Measurements from ENCODE around the gene ZNF79. TPM values are rescaled to one million over a fixed set of nuclear protein-coding genes. Genes with fewer than 3 reads are reported as not detected.

The ZNF79 gene
- total RNA-seq, 2 experiments from 2014 or later: 11.3 to 12.1 TPM

DNA sequence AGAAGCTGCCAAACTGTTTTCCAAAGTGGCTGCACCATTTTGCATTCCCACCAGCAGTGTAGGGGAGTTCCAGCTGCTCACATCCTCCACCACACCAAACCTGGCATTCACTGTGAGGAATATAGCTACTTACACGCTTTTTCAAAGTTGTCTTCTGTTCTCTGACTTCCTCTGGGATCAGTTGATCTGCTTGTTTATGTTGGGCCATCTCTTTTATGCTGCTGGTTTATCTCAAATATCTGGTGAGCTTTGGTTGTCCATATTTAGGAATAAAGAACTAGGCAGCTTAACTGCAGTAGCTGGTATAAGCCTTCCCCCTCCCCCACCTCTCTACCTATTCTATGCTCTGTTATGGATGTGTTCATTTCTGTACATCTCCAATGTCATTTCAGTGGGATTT lies 8.5 kb upstream of the ZNF79 start:
- no peaks in the 10 kb centered on the region for H3K4me1 Mint-ChIP-seq (ENCODE audit: low read depth)
- CTCF ChIA-PET: interaction anchor here (1.0 kb wide), 1 partner anchor 19 kb away, joined by 4 read pairs; the partner anchor contains the start of gene SLC2A8

GRCh38 chr9:127417131-127418036 lies 6.8 kb upstream of the ZNF79 start:
- ChIA-PET CTCF (interaction anchor here (0.9 to 3.3 kb wide), 5 partner anchors 25 to 202 kb away, joined by 3 to 12 read pairs (median 3); no protein-coding TSS in a partner anchor), POLR2A (no interaction called here)

More for the DNA sequence above, 8.5 kb upstream of the ZNF79 start:
- Mint-ChIP-seq H3K4me3 (no peak overlapping the region), H3K27me3 (ENCODE audit: low read depth) (peaks cover 24% of the 10 kb centered on the region), H3K27ac (no peak overlapping the region), H3K36me3 (ENCODE audit: low read depth) (no peaks in the 10 kb centered on the region), H3K9me3 (ENCODE audit: insufficient read depth) (no peaks in the 10 kb centered on the region)
- no peak for ATAC-seq
- POLR2A ChIA-PET: interaction anchor here (0.9 kb wide), 1 partner anchor 8 kb away, joined by 3 read pairs; the partner anchor contains the start of gene ZNF79
- DNase-seq: no peak

DNA sequence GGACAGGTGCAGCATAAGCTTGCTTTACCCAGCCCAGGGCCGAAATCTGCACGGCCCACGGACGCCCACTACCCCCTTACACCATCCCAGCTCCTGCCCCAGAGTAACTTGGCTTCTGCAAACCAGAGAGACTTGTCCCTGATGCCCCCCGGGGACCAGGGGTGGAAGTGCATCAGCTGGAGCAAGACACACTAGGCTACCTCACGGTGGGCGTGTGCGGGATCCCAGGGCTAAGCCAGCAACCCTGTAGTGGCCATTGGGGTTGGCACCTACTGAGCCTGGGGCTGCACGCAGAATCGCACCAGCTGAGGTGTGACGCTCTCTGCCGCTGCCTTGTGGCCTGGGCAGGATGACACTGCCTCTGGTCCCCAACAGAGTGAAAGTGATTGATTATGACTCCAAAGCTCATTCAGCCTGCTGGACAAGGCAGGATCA lies 6.1 kb upstream of the ZNF79 start:
- POLR2A ChIA-PET: no interaction called here
- Mint-ChIP-seq H3K27me3 (ENCODE audit: low read depth) (peaks cover 22% of the 10 kb centered on the region), H3K27ac (no peak overlapping the region), H3K36me3 (ENCODE audit: low read depth) (no peaks in the 10 kb centered on the region), H3K4me3 (no peak overlapping the region), H3K9me3 (ENCODE audit: insufficient read depth) (no peaks in the 10 kb centered on the region), H3K4me1 (ENCODE audit: low read depth) (peaks cover 11% of the 10 kb centered on the region)
- CTCF ChIA-PET: interaction anchor here (0.8 to 3.3 kb wide), 8 partner anchors 21 to 203 kb away, joined by 3 to 12 read pairs (median 4); partner anchors contain the start of genes LRSAM1, RPL12 and SLC2A8
- DNase-seq: peak; percentile 67
- ATAC-seq: peak; percentile 73

More at GRCh38 chr9:127417131-127418036, 6.8 kb upstream of the ZNF79 start:
- DNase-seq (no peak), ATAC-seq (no peak)
- no peaks in the 10 kb centered on the region for H3K9me3 Mint-ChIP-seq (ENCODE audit: insufficient read depth)
- no peaks in the 10 kb centered on the region for H3K36me3 Mint-ChIP-seq (ENCODE audit: low read depth)
- H3K27ac Mint-ChIP-seq: no peak overlapping the region
- peaks cover 22% of the 10 kb centered on the region for H3K27me3 Mint-ChIP-seq (ENCODE audit: low read depth)
- no peak overlapping the region for H3K4me3 Mint-ChIP-seq
- H3K4me1 Mint-ChIP-seq (ENCODE audit: low read depth): peaks cover 4% of the 10 kb centered on the region

- ChIA-PET POLR2A (no interaction called here), CTCF (interaction anchor here (1.4 to 3.3 kb wide), 2 partner anchors 23 to 204 kb away, joined by 4 to 12 read pairs; partner anchors contain the start of gene SLC2A8)
- ATAC-seq: no peak
- Mint-ChIP-seq H3K4me1 (ENCODE audit: low read depth) (peaks cover 15% of the 10 kb centered on the region), H3K4me3 (no peak overlapping the region), H3K27me3 (ENCODE audit: low read depth) (peaks cover 16% of the 10 kb centered on the region), H3K9me3 (ENCODE audit: insufficient read depth) (no peaks in the 10 kb centered on the region), H3K36me3 (ENCODE audit: low read depth) (peaks cover 2% of the 10 kb centered on the region), H3K27ac (peak overlapping the region; percentile 32)
- DNase-seq: no peak
Measured at GRCh38 chr9:127419348-127419747, 4.8 kb upstream of the ZNF79 start.

DNA sequence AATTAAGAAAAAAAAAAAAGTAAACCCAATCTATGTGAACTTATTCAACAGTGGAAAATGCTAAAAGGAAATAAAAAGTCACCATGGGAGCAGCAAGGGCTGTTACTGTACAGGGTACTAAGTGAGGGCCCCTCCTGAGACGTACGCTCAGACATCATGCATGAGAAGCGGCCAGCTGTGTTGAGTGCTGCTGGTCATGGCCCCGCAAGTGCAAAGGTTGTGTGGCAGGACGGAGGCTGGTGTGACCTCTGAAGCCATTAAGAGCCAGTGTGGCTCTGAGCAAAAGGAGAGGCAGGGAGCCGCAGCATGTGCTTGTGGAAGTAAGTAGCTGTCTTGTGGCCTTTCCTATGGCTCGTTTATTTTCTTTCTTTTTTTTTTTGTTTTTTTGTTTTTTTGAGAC lies 3.1 kb upstream of the ZNF79 start:
- Mint-ChIP-seq H3K9me3 (ENCODE audit: insufficient read depth) (no peaks in the 10 kb centered on the region), H3K36me3 (ENCODE audit: low read depth) (peaks cover 3% of the 10 kb centered on the region), H3K27ac (no peak overlapping the region), H3K4me1 (ENCODE audit: low read depth) (peaks cover 30% of the 10 kb centered on the region), H3K4me3 (no peak overlapping the region), H3K27me3 (ENCODE audit: low read depth) (peaks cover 4% of the 10 kb centered on the region)
- no peak for DNase-seq
- ATAC-seq: no peak
- CTCF ChIA-PET: interaction anchor here (0.7 kb wide), 1 partner anchor 35 kb away, joined by 3 read pairs; no protein-coding TSS in a partner anchor
- POLR2A ChIA-PET: no interaction called here

- DNase-seq (no peak), ATAC-seq (no peak)
- H3K4me3 Mint-ChIP-seq: no peak overlapping the region
- H3K27ac Mint-ChIP-seq: no peak overlapping the region
- H3K36me3 Mint-ChIP-seq (ENCODE audit: low read depth): peaks cover 10% of the 10 kb centered on the region
- ChIA-PET POLR2A (interaction anchor here (1.1 kb wide), 1 partner anchor 14 kb away, joined by 3 read pairs; no protein-coding TSS in a partner anchor), CTCF (interaction anchor here (1.5 kb wide), 1 partner anchor 208 kb away, joined by 5 read pairs; no protein-coding TSS in a partner anchor)
- H3K27me3 Mint-ChIP-seq (ENCODE audit: low read depth): no peaks in the 10 kb centered on the region
- H3K4me1 Mint-ChIP-seq (ENCODE audit: low read depth): peaks cover 40% of the 10 kb centered on the region
- no peaks in the 10 kb centered on the region for H3K9me3 Mint-ChIP-seq (ENCODE audit: insufficient read depth)
Measured at GRCh38 chr9:127422133-127422782, 1.9 kb upstream of the ZNF79 start.

- ChIA-PET CTCF (interaction anchor here (1.5 to 1.7 kb wide), 2 partner anchors 26 to 208 kb away, joined by 5 read pairs; partner anchors contain the start of gene SLC2A8), POLR2A (interaction anchor here (2.9 kb wide), 1 partner anchor 28 kb away, joined by 40 read pairs; the partner anchor contains the start of genes LRSAM1 and RPL12)
- H3K27ac Mint-ChIP-seq: peak overlapping the region; percentile 96
- peaks cover 10% of the 10 kb centered on the region for H3K36me3 Mint-ChIP-seq (ENCODE audit: low read depth)
- no peaks in the 10 kb centered on the region for H3K27me3 Mint-ChIP-seq (ENCODE audit: low read depth)
- H3K9me3 Mint-ChIP-seq (ENCODE audit: insufficient read depth): no peaks in the 10 kb centered on the region
- peak overlapping the region; percentile 99 for H3K4me3 Mint-ChIP-seq
- no peak for ATAC-seq
- no peak for DNase-seq
- peaks cover 41% of the 10 kb centered on the region for H3K4me1 Mint-ChIP-seq (ENCODE audit: low read depth)
Measured at GRCh38 chr9:127422787-127423186, 1.4 kb upstream of the ZNF79 start.

DNA sequence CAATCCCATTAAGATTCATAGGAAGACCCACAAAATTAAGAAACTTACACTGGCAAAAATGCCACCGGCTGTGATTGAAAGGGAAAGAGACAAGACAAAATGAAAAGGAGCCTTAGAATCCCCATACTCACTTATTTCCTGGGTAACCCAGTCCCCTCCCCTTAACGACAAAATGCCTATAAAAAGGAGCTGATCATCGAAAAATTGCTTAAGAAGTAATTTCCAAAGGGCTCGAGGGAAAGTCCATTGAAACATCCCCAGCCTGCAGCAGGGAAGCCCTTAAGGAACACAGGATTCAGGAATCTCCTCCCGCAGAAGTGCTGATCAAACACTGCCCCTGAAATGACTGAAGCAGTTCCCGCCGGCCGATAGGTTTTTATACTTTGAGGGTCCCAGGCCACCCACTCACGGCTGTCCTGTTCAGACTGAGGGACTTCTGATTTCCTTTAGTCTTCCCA lies 677 bp upstream of the ZNF79 start:
- CTCF ChIA-PET: interaction anchor here (0.9 to 1.7 kb wide), 6 partner anchors 12 to 209 kb away, joined by 3 to 8 read pairs (median 5); partner anchors contain the start of genes LRSAM1, RPL12 and SLC2A8
- peaks cover 13% of the 10 kb centered on the region for H3K36me3 Mint-ChIP-seq (ENCODE audit: low read depth)
- H3K4me1 Mint-ChIP-seq (ENCODE audit: low read depth): peaks cover 46% of the 10 kb centered on the region

GRCh38 chr9:127424676-127424999 lies 456 bp downstream of the ZNF79 start:
- Mint-ChIP-seq H3K4me3 (peak overlapping the region; percentile 99), H3K27me3 (ENCODE audit: low read depth) (no peaks in the 10 kb centered on the region), H3K36me3 (ENCODE audit: low read depth) (peaks cover 20% of the 10 kb centered on the region), H3K27ac (peak overlapping the region; percentile 96), H3K9me3 (ENCODE audit: insufficient read depth) (no peaks in the 10 kb centered on the region), H3K4me1 (ENCODE audit: low read depth) (peaks cover 46% of the 10 kb centered on the region)
- POLR2A ChIA-PET: interaction anchor here (0.8 to 2.9 kb wide), 4 partner anchors 11 to 393 kb away, joined by 3 to 40 read pairs (median 5); partner anchors contain the start of genes LRSAM1 and RPL12
- ATAC-seq (peak; percentile 43), DNase-seq (peak; percentile 58)
- CTCF ChIA-PET: interaction anchor here (1.3 to 1.7 kb wide), 3 partner anchors 11 to 28 kb away, joined by 3 to 8 read pairs (median 5); partner anchors contain the start of genes LRSAM1, RPL12 and SLC2A8

More for the DNA sequence above, 677 bp upstream of the ZNF79 start:
- no peak for ATAC-seq
- H3K4me3 Mint-ChIP-seq: peak overlapping the region; percentile 99
- H3K9me3 Mint-ChIP-seq (ENCODE audit: insufficient read depth): no peaks in the 10 kb centered on the region
- no peaks in the 10 kb centered on the region for H3K27me3 Mint-ChIP-seq (ENCODE audit: low read depth)
- peak overlapping the region; percentile 96 for H3K27ac Mint-ChIP-seq
- no peak for DNase-seq
- POLR2A ChIA-PET: interaction anchor here (0.6 to 2.9 kb wide), 5 partner anchors 8 to 29 kb away, joined by 3 to 40 read pairs (median 3); partner anchors contain the start of genes LRSAM1 and RPL12

DNA sequence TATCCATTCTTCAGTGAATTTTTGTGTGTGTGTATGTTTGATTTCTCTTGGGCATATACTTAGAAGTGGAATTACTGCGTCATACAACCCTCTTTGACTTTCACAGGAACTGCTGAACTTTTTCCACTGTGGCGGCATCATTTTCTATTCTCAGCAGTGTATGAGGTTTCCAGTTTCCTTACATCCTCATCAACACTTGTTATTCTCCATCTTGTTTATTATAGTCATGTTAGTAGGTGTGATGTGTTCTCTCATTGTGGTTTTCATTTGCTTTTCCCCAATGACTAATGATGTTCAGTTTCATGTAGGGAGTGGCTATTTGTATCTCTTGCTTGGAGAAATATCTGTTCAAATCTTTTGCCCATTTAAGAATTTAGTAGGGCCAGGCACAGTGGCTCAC lies 2.6 kb downstream of the ZNF79 start:
- peak; percentile 48 for DNase-seq
- H3K4me3 Mint-ChIP-seq: peak overlapping the region; percentile 99
- ChIA-PET POLR2A (no interaction called here), CTCF (interaction anchor here (1.4 to 1.5 kb wide), 2 partner anchors 11 to 29 kb away, joined by 3 read pairs; no protein-coding TSS in a partner anchor)
- no peaks in the 10 kb centered on the region for H3K9me3 Mint-ChIP-seq (ENCODE audit: insufficient read depth)
- no peaks in the 10 kb centered on the region for H3K27me3 Mint-ChIP-seq (ENCODE audit: low read depth)
- H3K27ac Mint-ChIP-seq: peak overlapping the region; percentile 67
- peaks cover 35% of the 10 kb centered on the region for H3K36me3 Mint-ChIP-seq (ENCODE audit: low read depth)
- peak; percentile 15 for ATAC-seq
- H3K4me1 Mint-ChIP-seq (ENCODE audit: low read depth): peaks cover 49% of the 10 kb centered on the region

DNA sequence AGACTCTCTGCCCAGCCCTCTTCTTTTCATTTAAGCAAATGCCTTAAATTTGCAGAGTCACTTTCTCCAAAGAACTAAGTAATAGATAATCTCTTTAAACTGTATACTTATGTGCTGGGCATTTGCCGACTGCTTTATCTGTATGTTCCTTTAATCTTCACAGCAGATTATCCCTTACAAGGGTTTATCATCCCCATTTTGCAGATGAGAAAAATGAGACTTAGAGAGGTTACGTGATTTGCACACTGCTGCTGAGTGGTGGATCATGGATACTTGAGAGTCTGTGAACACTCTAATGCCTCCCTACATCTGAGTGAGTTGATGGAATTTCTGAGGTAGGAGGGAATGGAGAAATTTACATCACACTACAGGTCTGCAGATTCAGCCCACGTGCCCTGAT lies 4.2 kb downstream of the ZNF79 start:
- Mint-ChIP-seq H3K36me3 (ENCODE audit: low read depth) (peaks cover 42% of the 10 kb centered on the region), H3K27ac (no peak overlapping the region), H3K4me3 (no peak overlapping the region), H3K27me3 (ENCODE audit: low read depth) (no peaks in the 10 kb centered on the region), H3K4me1 (ENCODE audit: low read depth) (peaks cover 35% of the 10 kb centered on the region), H3K9me3 (ENCODE audit: insufficient read depth) (no peaks in the 10 kb centered on the region)
- DNase-seq: no peak
- ChIA-PET POLR2A (no interaction called here), CTCF (no interaction called here)
- no peak for ATAC-seq

All from activated CD8-positive, alpha-beta T cell treated with anti-CD3 and anti-CD28 coated beads, Interleukin-2, amount 10 ng/mL, durations not matched to agents 7 days and 5 days (primary cell).